ENCODE results near the gene NUMBL.
"Not testable (repeated sequence)": the region's sequence is repeated elsewhere in the genome, so short reads cannot be mapped to it uniquely, and the experiment has no call there.

Gene NUMBL

DNA sequence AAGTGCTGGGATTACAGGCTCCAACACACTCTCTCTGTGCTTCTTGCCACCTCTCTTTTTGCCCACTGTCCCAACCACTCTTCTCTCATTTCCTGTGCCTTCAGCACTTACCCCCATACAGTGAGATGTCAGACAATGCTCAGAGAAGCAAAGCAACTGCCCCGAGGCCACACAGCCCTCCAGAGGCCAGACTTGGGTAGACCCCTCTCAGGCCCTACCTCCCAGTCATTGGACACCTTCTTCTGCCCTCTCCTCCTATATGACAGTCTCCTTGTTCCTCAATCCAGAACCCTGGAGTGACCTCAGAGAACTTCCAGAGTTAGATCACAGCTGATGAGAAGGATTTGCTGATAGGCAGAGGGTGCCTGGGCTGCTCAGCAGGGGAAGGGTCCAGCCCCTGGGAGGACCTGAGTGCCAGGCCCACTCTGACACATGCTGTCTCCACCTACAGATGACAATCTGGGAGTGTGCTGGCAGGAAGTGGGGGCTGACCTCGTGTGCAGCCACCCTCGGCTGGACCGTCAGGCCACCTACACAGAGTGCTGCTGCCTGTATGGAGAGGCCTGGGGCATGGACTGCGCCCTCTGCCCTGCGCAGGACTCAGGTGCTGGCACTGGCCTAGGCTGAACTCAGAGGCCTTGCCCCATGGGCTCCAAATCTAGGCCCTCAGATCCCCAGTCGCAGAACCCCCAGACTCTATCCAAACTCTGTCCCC is 64.9 kb downstream of the NUMBL start:
- FAIRE-seq: no peak

DNA sequence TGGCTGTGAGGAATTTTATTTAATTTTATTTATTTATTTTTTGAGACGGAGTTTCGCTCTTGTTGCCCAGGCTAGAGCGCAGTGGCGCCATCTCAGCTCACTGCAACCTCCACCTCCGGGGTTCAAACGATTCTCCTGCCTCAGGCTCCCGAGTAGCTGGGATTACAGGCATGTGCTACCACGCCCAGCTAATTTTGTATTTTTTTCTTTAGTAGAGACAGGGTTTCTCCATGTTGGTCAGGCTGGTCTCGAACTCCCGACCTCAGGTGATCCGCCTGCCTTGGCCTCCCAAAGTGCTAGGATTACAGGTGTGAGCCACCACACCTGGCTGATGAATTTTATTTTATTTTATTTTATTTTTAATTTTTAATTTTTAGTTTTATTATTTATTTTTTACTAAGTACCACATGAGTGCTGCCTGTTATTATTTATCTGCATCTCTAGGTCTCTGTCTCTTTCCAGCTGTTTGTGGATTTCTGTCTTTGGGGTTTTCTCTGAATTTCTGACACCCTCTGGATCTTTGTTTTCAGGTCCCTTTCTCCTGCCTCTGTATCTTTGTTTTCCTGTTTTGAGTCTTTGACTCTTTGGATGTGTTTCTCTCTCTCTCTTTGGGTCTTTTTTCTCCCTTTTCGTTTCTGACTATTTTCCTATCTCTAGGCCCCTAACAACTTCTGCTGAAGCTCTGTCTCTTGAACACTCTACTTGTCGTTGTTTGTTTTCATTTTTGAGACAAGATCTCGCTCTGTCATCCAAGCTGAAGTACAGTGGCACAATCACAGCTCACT is 65.9 kb downstream of the NUMBL start:
- not testable (repeated sequence) for FAIRE-seq

DNA sequence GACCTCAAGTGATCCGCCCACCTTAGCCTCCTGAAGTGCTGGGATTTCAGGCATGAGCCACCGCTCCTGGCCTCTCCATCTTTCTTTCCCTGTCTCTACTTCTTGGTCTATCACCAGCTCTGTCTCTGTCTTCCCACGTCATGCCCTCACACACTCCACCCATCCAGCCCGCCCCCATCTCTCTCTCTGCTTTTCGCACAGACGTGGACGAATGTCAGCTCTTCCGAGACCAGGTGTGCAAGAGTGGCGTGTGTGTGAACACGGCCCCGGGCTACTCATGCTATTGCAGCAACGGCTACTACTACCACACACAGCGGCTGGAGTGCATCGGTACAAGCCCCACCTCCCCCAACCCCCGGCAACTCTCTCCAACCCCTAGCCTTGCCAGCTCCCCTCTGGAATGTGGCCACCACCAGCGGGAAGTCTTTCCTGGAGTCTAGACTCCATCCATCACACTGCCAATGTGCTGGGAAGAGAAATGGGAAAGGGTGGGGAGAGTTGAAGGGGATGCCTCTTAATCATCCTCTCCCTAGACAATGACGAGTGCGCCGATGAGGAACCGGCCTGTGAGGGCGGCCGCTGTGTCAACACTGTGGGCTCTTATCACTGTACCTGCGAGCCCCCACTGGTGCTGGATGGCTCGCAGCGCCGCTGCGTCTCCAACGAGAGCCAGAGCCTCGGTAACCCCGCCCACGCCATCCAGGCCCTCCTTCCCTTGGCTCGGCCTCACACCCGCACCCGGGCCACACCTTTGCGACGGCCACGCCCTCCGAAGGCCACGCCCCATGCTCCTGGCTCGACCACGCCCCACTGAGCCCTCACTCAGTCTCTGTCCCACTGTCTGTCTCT is 66.8 kb downstream of the NUMBL start:
- no peak for FAIRE-seq

DNA sequence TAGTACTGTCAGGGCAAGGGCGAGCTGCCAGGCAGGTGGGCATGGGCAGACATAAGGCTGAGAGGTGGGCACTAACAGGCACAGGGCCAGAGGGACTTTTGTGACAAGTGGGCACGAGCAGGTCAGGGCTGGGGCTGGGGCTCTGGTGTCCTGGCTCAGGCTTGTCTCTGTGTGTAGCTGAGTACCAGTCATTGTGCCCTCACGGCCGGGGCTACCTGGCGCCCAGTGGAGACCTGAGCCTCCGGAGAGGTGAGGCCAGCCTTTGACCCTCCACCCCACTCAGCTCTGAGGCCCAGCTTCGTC is 67.7 kb downstream of the NUMBL start:
- no peak for FAIRE-seq

DNA sequence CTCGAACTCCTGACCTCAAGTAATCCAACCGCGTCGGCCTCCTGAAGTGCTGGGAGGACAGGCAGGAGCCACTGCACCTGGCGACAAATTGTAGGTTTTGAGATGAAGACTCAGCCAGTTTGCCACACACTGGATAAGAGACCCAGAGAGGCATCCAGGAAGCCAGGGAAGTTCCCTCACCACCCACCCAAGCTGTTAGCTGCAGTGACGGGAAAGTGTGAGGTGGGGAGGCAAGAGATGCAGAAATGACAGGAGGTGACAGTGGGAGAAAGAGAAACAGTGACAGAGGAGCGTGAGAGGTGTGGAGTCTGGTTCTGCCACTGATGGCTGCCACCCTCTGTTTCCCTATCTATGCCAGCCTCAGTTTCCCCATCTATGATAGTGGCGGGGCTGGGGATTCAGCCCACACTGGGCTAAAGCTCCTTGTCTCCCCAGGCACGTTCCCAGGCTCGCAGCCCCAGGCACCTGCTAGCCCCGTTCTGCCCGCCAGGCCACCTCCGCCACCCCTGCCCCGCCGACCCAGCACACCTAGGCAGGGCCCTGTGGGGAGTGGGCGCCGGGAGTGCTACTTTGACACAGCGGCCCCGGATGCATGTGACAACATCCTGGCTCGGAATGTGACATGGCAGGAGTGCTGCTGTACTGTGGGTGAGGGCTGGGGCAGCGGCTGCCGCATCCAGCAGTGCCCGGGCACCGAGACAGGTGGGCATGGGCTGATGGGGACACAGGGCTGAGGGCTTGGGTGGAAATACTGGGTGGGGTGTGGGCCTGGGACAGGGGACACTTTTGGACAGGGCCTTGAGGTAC is 68.3 kb downstream of the NUMBL start:
- no peak for FAIRE-seq

DNA sequence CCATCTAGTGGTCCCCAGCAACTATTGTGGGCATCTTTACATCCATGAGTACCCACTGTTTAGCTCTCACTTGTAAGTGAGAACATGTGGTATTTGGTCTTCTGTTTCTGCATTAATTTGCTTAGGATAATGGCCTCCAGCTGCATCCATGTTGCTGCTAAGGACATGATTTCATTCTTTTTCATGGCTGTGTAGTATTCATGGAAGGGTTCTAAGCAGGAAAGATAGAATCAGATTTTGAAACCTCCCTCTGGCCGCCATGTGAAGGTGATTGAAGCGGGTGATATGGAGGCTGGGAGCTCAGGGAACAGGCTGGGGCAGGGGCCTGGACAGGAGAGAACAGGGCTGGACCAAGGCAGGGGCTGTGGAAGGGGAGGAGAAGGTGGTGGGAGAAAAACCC is 69.2 kb downstream of the NUMBL start:
- no peak for FAIRE-seq

DNA sequence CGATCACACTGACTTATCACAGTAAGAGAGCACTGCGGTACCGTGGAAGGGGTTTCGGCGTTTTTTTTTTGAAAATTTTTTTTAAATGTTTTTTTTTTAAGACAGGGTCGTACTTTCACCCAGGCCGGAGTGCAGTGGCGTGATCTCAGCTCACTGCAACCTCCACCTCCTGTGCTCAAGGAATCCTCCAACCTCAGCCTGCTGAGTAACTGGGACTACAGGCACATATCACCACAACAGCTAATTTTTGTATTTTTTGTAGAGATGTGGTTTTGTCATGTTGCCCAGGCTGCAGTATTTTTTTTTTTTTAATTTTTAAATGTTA is 70.3 kb downstream of the NUMBL start:
- FAIRE-seq: no peak

DNA sequence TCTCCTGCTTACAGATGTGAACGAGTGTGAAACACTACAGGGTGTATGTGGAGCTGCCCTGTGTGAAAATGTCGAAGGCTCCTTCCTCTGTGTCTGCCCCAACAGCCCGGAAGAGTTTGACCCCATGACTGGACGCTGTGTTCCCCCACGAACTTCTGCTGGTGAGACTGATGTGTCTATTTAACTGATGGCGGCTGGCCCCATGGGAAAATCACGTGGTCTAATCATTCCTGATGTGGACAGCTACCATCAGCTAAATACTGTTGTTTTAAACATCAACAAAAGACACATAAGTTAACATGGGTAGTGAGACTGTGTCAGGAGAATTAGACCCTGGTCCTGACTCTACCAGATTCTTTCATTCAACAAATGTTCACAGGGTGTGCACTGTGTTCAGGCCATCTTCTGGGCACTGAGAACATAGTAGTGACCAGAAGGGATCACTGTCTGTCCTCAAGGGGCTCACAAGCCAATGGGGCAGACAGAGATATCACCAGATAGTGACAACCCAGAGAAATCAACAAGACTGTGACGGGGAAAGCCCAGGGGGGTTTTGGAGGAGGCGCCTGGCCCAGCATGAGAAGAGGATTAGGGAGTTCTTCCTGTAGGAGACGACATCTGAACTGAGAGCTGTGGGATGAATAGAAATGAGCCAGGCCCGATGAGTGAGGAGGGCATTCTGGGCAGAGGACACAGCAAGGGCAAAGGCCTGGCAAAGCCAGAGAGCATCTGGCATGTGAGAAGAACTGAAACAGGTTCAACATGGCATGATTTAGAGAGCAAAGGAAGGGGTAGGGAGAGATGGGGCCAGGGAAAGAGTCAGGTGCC is 70.9 kb downstream of the NUMBL start:
- no peak for FAIRE-seq

DNA sequence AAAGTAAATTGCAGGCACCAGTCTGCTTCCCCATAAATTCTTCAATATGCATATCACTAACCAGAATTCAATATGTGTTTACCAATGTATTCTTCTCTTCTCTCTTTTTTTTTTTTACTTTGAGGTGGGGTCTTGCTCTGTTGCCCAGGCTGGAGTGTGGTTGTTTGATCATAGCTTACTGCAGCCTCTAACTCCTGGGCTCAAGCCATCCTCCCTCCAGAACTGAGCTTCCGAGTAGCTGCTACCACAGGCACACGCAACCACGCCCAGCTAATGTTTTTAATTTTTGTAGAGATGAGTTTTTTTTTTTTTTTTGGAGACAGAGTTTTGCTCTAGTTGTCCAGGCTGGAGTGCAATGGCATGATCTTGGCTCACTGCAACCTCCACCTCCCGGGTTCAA is 72.5 kb downstream of the NUMBL start:
- no peak for FAIRE-seq

DNA sequence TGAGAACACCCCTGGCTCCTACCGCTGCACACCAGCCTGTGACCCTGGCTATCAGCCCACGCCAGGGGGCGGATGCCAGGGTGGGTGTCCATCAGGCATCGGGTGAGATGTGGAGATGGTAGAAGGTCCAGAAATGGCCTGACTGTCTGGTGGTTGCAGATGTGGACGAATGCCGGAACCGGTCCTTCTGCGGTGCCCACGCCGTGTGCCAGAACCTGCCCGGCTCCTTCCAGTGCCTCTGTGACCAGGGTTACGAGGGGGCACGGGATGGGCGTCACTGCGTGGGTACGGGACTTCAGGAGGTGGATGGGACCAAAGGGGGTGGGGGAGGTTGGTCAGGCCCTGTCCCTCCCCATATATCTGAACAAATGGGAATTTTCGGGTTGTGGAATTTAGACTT is 73.5 kb downstream of the NUMBL start:
- no peak for FAIRE-seq

DNA sequence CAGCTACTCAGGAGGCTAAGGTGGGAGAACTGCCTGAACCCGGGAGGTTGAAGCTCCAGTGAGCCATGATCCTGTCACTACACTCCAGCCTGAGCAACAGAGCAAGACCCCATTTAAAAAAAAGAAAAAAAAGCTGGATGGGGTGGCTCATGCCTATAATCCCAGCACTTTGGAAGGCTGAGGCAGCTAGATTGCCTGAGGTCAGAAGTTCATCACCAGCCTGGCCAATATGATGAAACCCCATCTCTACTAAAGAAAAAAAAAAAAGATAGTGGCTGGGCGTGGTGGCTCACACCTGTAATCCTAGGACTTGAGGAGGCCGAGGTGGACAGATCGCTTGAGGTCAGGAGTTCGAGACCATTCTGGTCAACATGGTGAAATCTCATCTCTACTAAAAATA is 74.3 kb downstream of the NUMBL start:
- no peak for FAIRE-seq
